GM12891 (cell line): ENCODE measurements around the gene ANKRD62.

Experiments
- POLR2A ChIP-seq: IDR thresholded peaks from 2 replicates; pipeline ENCODE4 v1.6.1; 2011; ENCODE audit warnings: low read depth, low read length, control low read depth
- POLR2AphosphoS5 ChIP-seq: IDR thresholded peaks from 2 replicates; pipeline ENCODE4 v1.6.1; 2011; ENCODE audit warnings: low read depth, low read length, control low read depth

DNA sequence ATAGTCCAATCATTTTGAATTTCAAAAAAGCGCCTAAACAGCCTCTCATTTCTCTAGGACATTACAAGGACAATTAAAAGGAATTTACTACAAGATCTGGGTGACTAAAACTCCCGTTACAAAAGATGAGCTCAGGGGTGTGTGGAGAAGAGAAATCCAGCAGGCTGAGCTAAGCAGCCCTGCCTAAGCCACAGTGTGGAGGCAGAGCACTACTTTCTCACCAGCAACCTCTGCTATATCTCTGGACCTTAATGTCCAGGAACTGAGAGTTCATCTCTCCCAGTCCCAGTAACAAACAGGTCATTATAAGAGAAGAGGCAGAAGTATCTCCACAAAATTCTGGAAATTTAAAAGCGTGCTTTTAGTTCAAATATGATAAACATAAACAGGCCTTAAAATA, 18.9 kb upstream of the ANKRD62 start:
- TF ChIP-seq POLR2AphosphoS5: no peak
- no peak for TF ChIP-seq POLR2A
